HG03280 (cell line): Measurements from ENCODE around the gene MAEA.
"Not testable (repeated sequence)": the region's sequence is repeated elsewhere in the genome, so short reads cannot be mapped to it uniquely, and the experiment has no call there.

Source experiments
- ATAC-seq: cut with Tn5 transposase; IDR thresholded peaks from one replicate; pipeline ENCODE4 v1.9.1; 2021; ENCODE audit warnings: mild to moderate bottlenecking, moderate library complexity; ENCODE audit not compliant: unreplicated experiment

Gene MAEA

DNA sequence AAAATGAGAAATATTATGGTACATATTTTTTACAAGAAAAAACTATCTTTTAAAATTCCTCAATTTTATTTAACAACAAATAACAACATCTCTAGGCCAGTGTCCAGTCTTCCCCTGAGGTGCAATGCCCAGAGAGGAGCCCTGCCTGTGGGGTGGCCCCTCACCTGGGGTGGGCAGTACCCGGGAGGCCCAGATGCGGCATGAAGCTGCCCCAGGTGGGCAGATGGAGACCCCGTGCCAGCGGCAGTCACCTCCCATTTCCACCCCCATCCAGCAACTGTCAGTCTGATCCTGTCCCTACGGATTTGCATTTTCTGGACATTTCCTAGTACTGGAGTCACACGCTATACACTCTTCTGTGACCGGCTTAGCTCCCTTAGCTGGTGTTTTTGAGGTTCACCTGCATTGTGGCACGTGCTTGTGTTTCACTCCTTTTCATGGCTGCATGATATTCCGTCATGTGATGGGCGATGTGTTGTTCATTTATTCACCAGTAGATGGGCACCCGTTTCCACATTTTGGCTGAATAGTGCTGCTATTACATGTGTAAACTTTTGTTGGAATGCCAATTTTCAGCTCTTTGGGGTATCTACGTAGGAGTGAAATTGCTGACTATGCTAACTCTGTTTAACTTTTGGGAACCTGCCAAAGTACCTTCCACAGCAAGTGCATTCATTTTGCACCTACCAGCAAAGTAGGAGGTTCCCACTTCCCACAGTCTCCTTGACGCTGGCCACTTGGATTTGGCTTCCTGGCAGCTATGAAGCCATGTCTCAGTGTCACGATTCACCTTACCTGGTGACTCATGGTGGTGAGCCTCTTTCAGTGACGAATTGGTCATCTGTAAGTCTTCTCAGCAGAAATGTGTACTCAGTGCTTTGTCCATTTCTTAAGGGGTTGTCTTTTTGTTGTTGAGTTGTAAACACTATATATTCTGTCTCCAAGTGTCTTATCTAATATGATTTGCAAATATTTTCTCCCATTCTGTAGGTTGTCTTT is 11.7 kb upstream of the MAEA start:
- ATAC-seq: no peak

DNA sequence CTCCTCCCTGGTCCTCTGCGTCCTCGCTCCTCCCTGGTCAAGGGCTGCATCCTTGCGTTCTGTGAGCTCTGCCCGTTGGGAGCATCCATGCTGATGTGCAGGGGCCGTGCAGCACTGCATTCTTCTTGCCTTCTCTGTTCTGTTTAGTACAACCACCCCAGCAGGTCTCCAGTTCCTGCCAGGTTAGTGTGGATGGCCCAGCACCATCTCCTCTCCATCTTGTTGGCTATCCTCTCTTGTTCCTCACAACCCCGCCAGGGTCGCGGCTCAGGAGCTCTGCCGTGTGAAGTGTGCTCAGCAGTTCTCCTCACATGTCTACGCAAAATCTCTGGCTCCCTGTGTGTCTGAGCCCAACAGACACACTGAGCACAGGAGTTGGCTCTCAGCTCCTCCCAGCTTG is 10.4 kb upstream of the MAEA start:
- ATAC-seq: no peak

DNA sequence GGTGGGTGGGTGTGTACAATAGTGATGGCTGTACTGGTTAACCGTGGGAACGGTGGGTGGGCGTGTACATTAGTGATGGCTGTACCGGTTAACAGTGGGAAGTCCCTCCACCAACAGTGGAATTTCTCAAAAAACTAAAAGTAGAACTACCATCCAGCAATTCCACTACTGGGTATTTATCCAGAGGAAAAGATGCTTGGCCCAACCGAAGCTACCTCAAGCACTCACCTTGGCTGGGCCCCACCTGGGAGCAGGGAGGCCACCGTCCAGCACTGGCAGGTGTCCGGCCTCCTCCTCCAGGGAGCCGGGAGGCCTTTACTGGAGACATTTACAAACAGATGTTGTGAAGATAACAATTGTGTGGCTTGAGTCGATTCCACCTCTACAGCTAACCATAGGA is 6.0 kb upstream of the MAEA start:
- ATAC-seq: no peak

DNA sequence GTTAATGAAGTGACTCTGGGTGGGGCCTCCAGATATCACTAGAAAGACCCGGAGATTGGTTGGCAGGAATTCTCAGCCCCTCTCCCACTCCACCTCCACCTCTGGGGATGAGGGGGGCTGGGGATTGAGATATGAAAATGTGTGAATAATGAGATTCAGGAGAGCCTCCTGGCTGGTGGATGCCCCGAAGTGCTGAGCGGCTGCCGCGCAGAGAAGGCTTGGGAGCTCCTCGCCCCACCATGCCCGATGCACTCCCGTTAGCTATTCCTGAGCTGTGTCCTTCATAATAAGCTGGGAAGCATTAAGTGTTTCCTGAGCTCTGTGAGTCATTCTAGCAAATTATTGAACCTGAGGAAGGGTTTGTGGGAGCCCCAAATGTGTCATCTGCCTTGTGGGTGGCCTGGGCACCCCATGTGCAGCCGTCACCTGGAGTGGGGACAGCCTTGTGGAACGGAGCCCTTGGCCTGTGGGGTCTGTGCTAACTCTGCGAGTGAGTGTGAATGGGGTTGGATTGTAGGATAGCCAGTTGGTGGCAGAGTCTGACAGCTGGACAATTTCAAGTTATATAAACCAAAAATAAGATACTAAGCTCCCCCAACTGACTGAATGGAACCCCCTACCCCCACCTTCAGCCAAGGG is 4.4 kb upstream of the MAEA start:
- ATAC-seq: no peak

DNA sequence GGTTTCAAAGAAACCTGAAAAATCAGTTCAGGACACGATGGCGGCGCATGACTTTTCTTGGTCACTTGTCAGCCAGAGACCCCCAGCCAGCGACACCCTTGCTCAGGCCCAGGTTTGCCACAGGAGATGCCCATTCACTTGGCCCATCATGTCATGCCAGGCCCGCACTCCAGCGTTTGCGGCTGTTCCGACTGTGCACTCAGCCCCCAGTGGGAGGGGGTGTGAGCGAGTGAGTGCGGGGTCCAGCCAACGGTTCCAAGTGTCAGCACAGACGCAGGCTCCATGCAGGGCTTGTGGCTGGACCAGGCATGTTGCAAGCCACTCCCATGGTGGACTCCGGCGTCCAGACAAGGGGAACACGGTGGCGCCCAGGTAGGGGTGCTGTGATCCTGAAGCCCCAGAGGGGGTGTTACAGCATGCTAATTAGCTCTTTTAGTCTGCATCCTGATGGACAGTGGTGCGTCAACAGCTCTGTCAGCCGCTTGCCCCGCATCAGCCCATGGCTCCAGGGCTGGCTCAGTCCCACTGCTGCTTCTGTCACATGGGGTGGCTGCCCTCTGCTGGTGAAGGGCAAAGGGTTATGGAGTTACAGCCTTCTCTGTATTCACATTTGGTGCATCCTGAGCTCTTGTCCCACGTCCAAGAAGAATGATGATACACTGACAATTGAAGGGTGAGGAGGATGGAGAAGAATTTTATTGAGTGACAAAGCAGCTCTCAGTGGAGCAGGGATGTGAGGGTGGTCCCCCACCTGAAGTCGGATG is 3.7 kb upstream of the MAEA start:
- no peak for ATAC-seq

DNA sequence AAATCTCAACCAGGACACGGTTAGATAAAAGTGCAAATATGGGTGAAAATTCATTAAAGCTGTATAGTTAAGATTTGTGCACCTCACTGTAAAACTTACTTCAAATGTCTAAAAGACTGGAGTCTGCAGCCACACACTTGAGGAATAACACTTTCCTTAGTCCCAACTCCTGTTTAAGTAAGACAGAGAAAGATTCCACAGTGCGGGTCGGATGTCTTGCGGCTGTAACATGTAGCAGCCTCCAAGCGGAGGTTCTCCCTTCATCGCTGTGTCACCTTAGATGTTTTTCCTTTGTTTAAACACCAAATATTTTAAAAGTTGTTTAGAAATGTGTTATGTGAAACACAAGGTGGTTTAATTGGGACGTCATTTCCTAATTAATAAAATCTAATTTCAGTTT is 905 bp upstream of the MAEA start:
- ATAC-seq: no peak

DNA sequence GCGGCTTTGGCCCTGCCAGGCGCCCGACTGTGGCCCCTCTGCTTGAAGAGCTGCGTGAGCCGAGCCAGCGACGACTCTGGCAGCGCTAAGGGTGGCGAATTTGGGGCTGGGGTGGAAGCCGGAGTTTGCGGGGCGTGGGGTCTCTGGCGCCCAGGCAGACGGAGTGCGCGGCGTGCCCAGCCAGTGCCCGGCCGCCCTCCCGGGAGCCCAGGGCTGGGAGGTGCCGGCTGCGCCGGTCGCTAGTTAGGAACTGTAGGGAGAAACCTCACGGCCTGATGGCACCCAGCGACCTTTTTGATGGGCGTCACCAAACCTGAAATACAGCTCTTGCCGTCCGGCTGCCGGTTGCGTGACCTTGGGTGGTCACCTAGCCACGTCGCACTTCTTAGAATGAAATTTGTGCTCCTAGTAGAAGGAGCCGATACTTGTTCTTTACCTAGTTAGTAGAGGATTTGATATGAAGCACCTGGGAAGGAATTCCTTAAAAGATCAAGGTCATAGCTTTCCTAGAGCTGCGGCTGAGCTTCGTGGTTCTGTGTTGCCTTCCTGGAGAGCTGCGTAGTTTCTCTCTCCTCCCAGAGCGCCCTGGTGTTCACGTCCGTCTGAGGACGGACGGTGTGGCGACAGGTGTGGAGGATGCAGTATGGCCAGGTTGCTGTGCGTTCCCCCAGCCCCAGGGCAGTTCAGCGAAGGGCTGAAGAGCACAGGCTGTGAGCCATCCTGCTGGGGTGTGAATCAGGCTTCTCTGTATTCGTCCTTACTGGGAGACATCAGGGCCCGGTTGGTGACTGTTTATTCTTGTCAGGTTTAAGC is 680 bp downstream of the MAEA start:
- no peak for ATAC-seq

DNA sequence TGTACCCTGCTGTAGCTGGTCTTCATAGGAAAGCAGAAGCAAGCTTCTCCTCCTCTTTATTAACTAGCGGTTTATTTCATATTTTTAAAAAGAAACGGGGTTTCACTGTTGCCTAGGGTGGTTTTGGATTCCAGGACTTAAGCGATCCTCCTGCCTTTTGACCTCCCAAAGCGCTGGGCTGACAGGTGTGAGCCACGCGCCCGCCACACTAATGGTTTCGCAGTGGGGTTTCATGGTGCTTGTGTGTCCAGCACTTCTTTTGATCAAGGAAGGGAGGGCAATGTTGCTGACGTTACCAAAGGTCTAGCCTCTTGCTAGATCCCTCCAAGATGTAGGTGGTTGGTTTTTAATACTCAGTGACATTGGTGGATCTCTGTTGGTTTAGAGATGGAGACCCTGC is 1.4 kb downstream of the MAEA start:
- no peak for ATAC-seq

DNA sequence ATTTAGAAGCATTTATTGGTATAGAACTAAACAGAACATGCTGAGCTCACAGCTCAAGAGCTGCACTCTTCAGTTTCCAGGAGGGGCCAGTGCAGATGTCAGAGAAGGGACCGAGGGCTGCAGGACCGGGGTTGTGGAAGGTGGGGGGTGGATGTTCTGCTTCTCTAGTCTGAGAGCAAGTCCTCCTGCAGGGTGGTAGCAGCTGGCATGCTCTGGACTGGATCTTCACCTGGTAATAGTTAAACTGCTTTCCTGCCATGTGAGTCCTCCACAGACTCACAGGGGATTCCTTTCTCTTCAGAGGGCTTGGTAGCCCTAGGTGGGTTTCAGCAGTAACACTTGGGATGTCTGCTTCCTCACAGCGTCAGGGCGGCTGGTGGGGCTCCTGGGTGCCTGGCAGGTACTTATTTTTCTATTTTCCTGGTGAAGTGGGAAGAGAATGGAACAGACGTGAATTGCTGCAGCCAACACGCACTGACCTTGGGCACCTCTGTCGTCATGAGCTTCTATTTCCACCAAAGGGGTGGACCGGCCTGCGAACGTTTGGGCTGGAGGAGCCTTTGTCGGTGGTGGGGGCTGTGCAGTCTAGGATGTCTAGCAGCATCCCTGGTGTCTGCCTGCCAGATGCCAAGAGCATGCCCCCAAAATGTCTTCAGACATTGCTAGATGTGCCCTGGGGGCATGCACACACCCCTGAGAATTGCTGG is 2.5 kb downstream of the MAEA start:
- no peak for ATAC-seq

DNA sequence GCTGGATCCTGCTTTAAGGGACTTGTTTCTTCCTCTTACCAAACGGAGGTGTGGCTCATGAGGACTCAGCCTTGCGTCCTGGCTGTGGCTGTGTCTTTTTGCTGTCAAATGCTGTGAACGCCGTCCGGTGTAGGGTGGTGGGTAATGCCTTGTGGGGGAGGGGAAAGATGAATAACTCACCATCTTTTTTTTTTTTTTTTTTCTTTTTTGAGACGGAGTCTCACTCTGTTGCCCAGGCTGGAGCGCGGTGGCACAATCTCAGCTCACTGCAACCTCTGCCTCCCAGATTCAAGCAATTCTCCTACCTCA is 3.0 kb downstream of the MAEA start:
- ATAC-seq: not testable (repeated sequence)

DNA sequence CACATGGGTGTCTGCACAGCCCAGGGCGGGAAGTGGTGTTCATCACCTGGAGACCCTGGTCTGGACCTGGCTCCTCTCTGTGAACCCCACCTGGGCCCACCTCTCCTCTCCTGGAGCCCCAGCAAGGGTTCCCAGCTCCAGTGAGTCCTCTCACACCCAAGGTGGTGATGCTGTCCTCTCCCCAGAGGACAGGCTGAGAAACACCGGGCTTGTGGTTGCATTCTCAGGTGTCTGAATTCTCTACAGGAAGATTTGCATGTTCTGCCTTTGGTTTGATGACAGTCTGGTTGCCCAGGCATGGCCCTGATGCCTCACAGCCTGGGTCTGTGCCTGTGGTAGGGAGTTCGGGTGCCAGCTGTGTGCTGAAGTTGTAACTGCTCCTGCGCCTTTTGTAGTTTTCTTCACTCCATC is 3.8 kb downstream of the MAEA start:
- ATAC-seq: no peak

DNA sequence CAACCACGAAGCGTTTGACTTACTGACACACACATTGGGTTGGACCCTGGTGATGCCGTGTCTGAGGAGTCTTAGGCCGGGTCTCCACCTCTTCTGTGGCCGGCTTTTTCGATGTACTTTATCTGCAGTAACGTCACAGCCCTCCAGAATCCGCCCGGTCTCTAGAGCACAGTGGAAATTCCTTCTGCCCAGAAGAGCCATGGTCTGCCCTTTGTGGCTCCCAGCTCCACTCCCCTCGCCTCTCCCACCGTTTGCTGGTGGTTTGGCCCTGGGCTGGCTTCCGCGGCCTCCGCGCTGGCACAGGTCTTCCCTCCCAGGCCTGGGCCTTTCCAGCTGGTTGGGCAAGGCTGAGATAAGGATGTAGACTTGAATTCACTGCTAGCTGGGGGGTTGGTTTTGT is 4.3 kb downstream of the MAEA start:
- ATAC-seq: no peak

DNA sequence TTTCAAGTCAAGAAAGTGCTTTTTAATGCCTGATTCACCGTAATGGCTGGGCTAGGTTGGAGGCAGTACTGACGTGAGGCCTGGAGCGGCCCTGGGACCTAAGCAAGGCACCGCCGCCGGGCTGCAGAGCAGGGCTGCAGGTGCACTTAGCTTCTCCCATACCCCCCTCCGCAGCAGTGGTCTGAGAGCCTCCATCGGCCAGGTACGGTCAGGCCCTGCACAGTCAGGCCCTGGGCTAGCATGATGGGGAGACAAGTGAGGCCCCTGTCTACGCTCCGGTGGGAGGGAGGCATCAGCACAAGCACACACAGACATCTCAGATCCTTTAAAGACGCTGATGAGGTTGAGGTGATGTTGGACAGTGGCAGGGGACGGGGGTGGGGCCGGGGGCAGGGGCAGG is 4.7 kb downstream of the MAEA start:
- ATAC-seq: no peak

DNA sequence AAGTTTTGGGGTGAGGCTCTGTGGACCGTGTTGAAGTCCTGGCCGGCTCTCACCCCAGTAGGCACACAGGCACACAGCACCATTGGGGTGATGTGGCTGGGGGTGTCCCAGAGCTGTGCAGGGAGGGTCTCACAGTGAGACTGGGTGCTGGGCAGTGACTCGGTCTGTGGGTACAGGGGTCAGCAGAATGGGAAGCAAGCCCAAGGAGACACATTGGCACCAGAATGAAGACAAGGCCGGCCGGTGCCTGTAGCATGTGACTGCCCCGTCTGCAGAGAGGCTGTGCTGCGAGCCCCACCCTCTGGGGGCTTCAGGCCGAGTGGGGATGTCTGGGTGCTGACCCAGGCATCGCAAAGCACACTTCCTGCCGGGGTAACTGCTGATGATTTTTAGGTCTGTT is 5.2 kb downstream of the MAEA start:
- ATAC-seq: no peak

DNA sequence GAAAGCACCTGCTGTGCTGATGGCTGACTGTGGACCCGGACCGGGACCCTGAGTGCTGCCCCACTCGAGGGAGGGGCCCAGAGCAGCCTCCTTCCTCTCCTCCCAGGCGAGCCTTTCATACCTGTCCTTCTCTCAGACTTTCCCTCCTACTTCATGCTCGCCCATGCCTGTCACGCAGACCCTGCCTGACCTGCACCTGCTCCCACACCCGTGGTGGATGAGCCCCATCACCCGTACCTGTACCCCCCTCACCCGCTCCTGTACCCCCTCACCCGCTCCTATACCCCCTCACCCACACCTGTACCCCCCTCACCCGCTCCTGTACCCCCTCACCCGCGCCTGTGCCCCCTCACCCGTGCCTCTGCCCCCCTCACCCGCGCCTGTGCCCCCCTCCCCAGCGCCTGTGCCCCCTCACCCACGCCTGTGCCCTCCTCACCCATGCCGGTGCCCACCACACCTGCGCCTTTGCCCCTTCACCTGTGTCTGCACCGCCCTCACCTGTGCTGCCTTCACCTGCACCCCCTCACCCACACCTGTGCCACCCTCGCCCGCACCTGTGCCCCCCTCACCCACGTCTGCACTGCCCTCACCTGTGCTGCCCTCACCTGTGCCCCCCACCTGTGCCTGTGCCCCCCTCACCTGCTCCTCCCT is 5.8 kb downstream of the MAEA start:
- no peak for ATAC-seq

DNA sequence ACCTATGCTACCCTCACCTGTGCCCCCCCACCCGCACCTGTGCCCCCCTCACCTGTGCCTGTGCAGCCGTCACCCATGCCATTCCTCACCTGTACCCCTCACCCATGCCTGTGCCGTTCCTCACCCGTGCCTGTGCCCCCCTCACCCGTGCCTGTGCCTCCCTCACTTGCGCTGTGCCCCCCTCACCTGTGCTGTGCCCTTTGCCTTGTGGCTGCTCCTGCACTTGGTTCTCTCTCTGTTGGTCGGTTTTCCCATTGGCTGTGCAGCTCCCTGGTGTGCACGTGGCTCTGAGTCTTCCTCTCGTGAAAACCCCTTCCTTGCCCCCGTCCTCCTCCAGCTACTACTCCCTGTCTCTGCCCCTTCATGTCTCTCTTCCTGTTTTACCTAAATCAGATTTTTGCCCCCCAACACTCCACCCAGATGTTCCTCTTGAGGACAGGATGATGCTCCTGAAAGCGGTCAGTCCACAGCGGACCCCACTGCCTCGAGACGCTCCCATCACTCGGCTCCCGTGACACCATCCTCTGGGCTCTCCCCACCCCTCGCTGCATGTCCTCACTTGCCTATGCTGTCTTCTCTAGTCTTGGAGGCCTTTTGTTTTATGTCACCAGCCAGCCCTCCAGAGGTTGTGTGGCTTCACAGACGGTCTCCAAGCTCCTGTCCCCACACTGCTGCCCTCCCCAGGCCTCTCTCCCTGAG is 6.8 kb downstream of the MAEA start:
- no peak for ATAC-seq

DNA sequence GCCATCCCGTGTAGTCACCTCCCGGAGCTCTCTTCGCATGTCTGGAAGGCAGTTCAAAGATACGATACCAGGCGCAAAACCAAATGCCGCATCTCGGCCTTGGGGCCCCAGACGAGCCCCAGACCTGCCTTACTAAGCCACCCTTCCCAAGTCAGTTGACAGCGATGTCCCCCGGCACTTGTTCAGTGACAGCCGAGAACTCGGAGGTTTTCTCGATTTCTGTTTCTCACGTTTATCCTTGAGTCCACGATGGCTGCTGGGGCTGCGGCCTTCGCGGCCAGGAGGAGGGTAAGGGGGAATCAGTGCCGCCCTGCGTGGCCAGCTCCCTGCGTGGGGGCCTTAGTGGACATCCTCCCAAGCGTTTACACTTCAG is 7.3 kb downstream of the MAEA start:
- ATAC-seq: no peak

DNA sequence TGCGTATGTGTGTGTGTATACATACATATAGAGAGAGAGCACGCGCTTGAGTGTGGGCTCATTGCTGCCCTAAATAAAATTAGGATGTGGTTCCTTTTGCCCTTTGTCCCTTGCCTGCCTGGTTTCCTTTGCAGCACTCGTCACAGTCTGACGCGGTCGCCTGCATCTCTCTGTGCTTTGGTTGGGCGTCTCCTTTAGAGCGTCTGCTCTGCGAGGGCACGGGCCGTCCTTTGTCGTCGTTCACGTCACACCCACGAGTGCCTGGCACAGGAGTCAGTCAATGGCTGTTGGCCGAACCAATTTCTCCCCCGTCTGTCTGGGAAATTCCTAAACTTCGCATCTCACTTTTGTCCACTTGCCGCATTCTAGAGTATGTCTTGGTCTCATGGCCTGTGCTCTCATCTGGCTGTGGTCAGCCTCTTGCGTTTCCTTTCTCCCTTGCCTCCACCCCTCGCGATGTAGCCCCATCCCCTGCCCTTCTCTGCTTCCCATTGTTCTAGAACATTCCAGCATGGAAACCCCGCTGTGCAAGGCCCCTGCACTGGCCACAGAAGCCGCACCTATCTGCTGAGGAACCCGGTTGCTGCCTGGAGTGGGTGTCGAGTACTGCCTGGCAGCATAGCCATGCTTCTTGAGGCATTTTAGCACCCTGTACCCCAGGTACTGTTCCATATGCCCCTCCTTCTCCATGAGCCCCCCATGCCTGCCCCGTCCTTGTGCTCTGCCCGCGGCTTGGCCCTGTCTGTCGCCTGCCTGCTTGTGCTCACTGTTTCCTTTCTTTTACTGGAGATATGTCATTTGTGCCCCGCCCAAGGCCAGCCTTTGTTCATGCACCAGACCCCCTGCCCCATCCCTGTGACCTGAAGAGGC is 8.0 kb downstream of the MAEA start:
- ATAC-seq: no peak
